H1 (cell line): ENCODE results near the gene RAB1A.

ENCODE experiments used
- BACH1 ChIP-seq: IDR thresholded peaks from 2 replicates; pipeline ENCODE4 v1.6.1; 2012; ENCODE audit warnings: low read length, improper control_type of control experiment
- BRCA1 ChIP-seq: IDR thresholded peaks from 2 replicates; pipeline ENCODE4 v1.6.1; 2012; ENCODE audit warnings: low read depth, low read length, improper control_type of control experiment
- CREB1 ChIP-seq: IDR thresholded peaks from 2 replicates; pipeline ENCODE4 v1.6.1; 2012; ENCODE audit warnings: inconsistent platforms
- CTBP2 ChIP-seq: IDR thresholded peaks from 2 replicates; pipeline ENCODE4 v1.7.0; 2011; ENCODE audit warnings: borderline replicate concordance, mild to moderate bottlenecking, moderate library complexity, mixed read lengths, low read length; ENCODE audit not compliant: insufficient read depth, insufficient read length
- CTCF ChIP-seq, 3 experiments: IDR thresholded peaks; 1 replicate in 2 of 3; 2 replicates in 1 of 3; pipeline versions ENCODE4 v1.5.1 to v1.6.1; 2011; ENCODE audit warnings: low read length in 3 of 3, mild to moderate bottlenecking in 3 of 3, inconsistent platforms in 2 of 3, low read depth in 1 of 3, moderate library complexity in 1 of 3; ENCODE audit not compliant: insufficient read depth in 1 of 3; ENCODE audit errors: control extremely low read depth in 1 of 3
- EP300 ChIP-seq, 2 experiments: IDR thresholded peaks; 1 replicate in 1 of 2; 2 replicates in 1 of 2; pipeline ENCODE4 v1.6.1; 2011 to 2012; ENCODE audit warnings: low read depth in 2 of 2, low read length in 2 of 2, mild to moderate bottlenecking in 2 of 2, borderline replicate concordance in 1 of 2, inconsistent platforms in 1 of 2, moderate library complexity in 1 of 2
- GTF2F1 ChIP-seq: IDR thresholded peaks from 2 replicates; pipeline ENCODE4 v1.6.1; 2012; ENCODE audit warnings: low read depth, low read length, improper control_type of control experiment, borderline replicate concordance
- NRF1 ChIP-seq: IDR thresholded peaks from 2 replicates; pipeline ENCODE4 v1.6.1; 2011; ENCODE audit warnings: mild to moderate bottlenecking, low read depth, low read length, improper control_type of control experiment
- POLR2A ChIP-seq, 2 experiments: IDR thresholded peaks; 1 replicate in 1 of 2; 2 replicates in 1 of 2; pipeline ENCODE4 v1.6.1; 2011; ENCODE audit warnings: low read depth in 2 of 2, low read length in 2 of 2, mild to moderate bottlenecking in 2 of 2; ENCODE audit errors: control extremely low read depth in 1 of 2
- POLR2AphosphoS5 ChIP-seq: IDR thresholded peaks from 2 replicates; pipeline ENCODE4 v1.6.1; 2011; ENCODE audit warnings: low read depth, low read length
- TEAD4 ChIP-seq: IDR thresholded peaks from 2 replicates; pipeline ENCODE4 v1.6.1; 2012; ENCODE audit warnings: low read depth, low read length, inconsistent platforms, mixed read lengths

GRCh38 chr2:65056215-65057053 lies 73.5 kb downstream of the RAB1A start, which contains the start of gene CEP68:
- peak; percentile 41 for TF ChIP-seq CTBP2
- no peak for TF ChIP-seq CTCF (IDR thresholded peaks at IDR 0.05; ENCODE audit: control extremely low read depth in 1 of 3, insufficient read depth in 1 of 3, low read depth in 1 of 3, low read length in 3 of 3)
- TF ChIP-seq GTF2F1, result peak; percentile 73; the same call in 1 of the 2 replicates
- TF ChIP-seq TEAD4, result no peak
- peak; percentile 99 for TF ChIP-seq POLR2AphosphoS5
- TF ChIP-seq CREB1, result peak; percentile 12; the same call in 1 of the 2 replicates
- TF ChIP-seq POLR2A (IDR thresholded peaks at IDR 0.05; ENCODE audit: control extremely low read depth in 1 of 2, low read depth in 2 of 2, low read length in 2 of 2), result peak; percentile 97 to 98
- no peak for TF ChIP-seq BRCA1
- TF ChIP-seq BACH1, result no peak
- TF ChIP-seq EP300 (IDR thresholded peaks at IDR 0.05; ENCODE audit: borderline replicate concordance in 1 of 2, low read depth in 2 of 2, low read length in 2 of 2), result no peak
- TF ChIP-seq NRF1, result no peak
